Right kidney (tissue), 1 donor: ENCODE measurements around the gene EPB41L4B.
"Not testable (repeated sequence)": the region's sequence is repeated elsewhere in the genome, so short reads cannot be mapped to it uniquely, and the experiment has no call there.

Experiments used
- DNase-seq: peaks from one replicate; pipeline ENCODE4 v3.0.0-alpha.2; 2016

The EPB41L4B gene

GRCh38 chr9:109164042-109164441 lies 156.8 kb downstream of the EPB41L4B start:
- no peak for DNase-seq

GRCh38 chr9:109163194-109163593 lies 157.7 kb downstream of the EPB41L4B start:
- DNase-seq, result no peak

- DNase-seq, result no peak
These were observed 158.2 kb downstream of the EPB41L4B start for GRCh38 chr9:109162677-109163076.

- DNase-seq, result no peak
These were observed 159.4 kb downstream of the EPB41L4B start for GRCh38 chr9:109161471-109161870.

- no peak for DNase-seq
These were observed 161.3 kb downstream of the EPB41L4B start for GRCh38 chr9:109159583-109159982.

- DNase-seq, result no peak
These were observed 162.2 kb downstream of the EPB41L4B start for GRCh38 chr9:109158651-109159050.

GRCh38 chr9:109156708-109157107 lies 164.2 kb downstream of the EPB41L4B start:
- DNase-seq, result no peak

GRCh38 chr9:109150925-109151545 lies 169.8 kb downstream of the EPB41L4B start:
- no peak for DNase-seq

GRCh38 chr9:109149722-109150121 lies 171.1 kb downstream of the EPB41L4B start:
- no peak for DNase-seq

- DNase-seq, result no peak
These were observed 171.8 kb downstream of the EPB41L4B start for GRCh38 chr9:109149089-109149488.

- no peak for DNase-seq
These were observed 175.8 kb downstream of the EPB41L4B start for GRCh38 chr9:109145051-109145450.

- no peak for DNase-seq
These were observed 176.8 kb downstream of the EPB41L4B start for GRCh38 chr9:109143881-109144562.

GRCh38 chr9:109141375-109141774 lies 179.5 kb downstream of the EPB41L4B start:
- DNase-seq, result no peak

GRCh38 chr9:109139851-109140250 lies 181.0 kb downstream of the EPB41L4B start:
- DNase-seq, result no peak

GRCh38 chr9:109138421-109138820 lies 182.4 kb downstream of the EPB41L4B start:
- no peak for DNase-seq

- no peak for DNase-seq
These were observed 186.7 kb downstream of the EPB41L4B start for GRCh38 chr9:109134167-109134578.

- DNase-seq, result no peak
These were observed 187.3 kb downstream of the EPB41L4B start for GRCh38 chr9:109133533-109133932.

- DNase-seq, result no peak
These were observed 188.3 kb downstream of the EPB41L4B start for GRCh38 chr9:109132567-109133021.

GRCh38 chr9:109129470-109130197 lies 191.2 kb downstream of the EPB41L4B start:
- no peak for DNase-seq

GRCh38 chr9:109126671-109127070 lies 194.2 kb downstream of the EPB41L4B start:
- DNase-seq, result not testable (repeated sequence)

- no peak for DNase-seq
These were observed 196.7 kb downstream of the EPB41L4B start for GRCh38 chr9:109124121-109124520.

GRCh38 chr9:109122726-109123621 lies 197.9 kb downstream of the EPB41L4B start:
- DNase-seq, result no peak
